Measurements from ENCODE around the gene NRXN3. TPM values are rescaled to one million over a fixed set of nuclear protein-coding genes. Genes with fewer than 3 reads are reported as not detected.

NRXN3 gene
- total RNA-seq, 1 experiment from 2014 or later: 0.80 TPM

GRCh38 chr14:79649856-79650255 lies 1479.7 kb downstream of the NRXN3 start:
- DNase-seq: no peak
- Histone ChIP-seq H3K36me3 (replicated peaks; ENCODE audit: control insufficient read depth, insufficient read depth, low read length) (no peaks in the 10 kb centered on the region), H3K4me3 (ENCODE audit: insufficient read depth, low read depth, low read length) (no peak overlapping the region), H3K27me3 (ENCODE audit: control insufficient read depth, insufficient read depth, low read length) (no peaks in the 10 kb centered on the region)

DNA sequence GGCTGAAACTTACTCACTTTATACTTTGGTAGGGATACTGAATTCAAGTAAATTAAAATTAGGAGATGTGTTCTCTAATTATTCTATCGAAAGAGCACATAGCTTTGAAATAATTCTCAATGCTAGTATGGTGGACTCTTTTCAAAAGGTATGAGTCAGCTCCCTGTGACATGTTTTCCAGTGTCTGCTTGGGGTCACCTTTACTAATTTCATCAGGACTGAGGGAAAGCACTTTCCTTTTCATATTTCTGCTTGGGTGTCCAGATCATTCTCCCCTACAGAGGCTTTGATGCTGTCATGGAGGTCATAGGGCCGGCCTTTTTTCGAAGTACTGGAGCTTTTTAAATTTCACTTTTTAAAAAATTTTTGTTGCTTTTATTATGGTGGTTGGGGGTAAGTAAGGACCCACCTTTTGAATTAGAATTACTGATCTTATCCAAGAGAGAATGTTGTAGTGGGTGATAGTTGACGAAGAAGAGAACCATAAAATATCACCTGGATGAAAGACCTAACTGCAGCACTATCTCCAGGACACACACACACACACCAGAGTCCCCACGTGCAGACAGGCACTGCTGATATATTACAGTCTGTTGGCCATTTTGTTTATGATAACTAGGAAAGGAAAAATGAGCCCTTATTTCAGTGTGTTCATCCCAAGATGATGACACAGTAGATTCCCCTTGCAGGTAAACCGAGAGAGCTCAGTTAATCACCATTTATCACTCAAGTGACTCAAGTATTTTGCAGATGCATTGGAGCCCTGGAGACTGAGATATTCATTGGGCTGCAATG lies 1482.5 kb downstream of the NRXN3 start:
- no peak for DNase-seq
- Histone ChIP-seq H3K4me3 (ENCODE audit: insufficient read depth, low read depth, low read length) (no peak overlapping the region), H3K27me3 (ENCODE audit: control insufficient read depth, insufficient read depth, low read length) (no peaks in the 10 kb centered on the region), H3K36me3 (replicated peaks; ENCODE audit: control insufficient read depth, insufficient read depth, low read length) (no peaks in the 10 kb centered on the region)

GRCh38 chr14:79656056-79656455 lies 1485.9 kb downstream of the NRXN3 start:
- Histone ChIP-seq H3K27me3 (ENCODE audit: control insufficient read depth, insufficient read depth, low read length) (no peaks in the 10 kb centered on the region), H3K4me3 (ENCODE audit: insufficient read depth, low read depth, low read length) (no peak overlapping the region), H3K36me3 (replicated peaks; ENCODE audit: control insufficient read depth, insufficient read depth, low read length) (no peaks in the 10 kb centered on the region)
- no peak for DNase-seq

DNA sequence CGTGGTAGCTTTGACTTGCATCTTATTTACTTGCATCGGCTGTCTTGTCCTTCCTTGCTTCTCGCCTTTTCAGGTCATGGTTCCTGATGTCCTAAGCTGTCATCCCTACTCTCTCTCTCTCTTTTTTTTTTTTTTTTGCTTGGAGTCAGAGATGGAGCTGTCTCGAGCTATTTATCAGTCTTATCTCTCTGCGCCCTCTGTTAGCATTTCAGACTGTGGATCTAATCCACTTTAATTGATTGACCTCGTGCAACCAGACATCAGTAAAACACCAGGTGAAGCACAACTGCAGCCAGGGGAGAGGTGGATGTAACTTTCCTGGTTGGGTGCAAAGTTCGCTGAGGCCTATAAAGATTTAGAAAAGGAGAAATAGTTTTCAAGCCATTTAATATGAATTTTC lies 1486.3 kb downstream of the NRXN3 start:
- no peaks in the 10 kb centered on the region for H3K36me3 ChIP-seq (replicated peaks; ENCODE audit: control insufficient read depth, insufficient read depth, low read length)
- H3K4me3 ChIP-seq (ENCODE audit: insufficient read depth, low read depth, low read length): no peak overlapping the region
- DNase-seq: no peak
- H3K27me3 ChIP-seq (ENCODE audit: control insufficient read depth, insufficient read depth, low read length): no peaks in the 10 kb centered on the region

DNA sequence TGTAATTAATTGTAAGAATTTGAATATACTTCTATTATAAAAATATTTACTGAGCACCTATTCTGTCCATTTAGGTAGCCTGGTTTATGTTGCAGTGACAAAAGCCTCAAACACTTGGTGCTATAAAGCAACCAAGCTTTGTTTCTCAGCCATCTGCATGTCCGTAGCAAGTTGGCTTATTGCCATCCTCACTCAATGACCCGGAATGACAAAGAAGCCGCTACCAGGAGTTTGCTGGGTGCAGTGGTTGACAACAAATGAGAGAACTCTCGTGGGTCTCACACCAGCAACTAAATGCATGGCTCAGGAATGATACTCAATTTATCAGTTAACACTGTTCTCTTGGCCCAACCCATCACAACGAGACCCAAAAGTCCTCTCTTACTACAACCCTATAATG lies 1488.0 kb downstream of the NRXN3 start:
- Histone ChIP-seq H3K4me3 (ENCODE audit: insufficient read depth, low read depth, low read length) (no peak overlapping the region), H3K36me3 (replicated peaks; ENCODE audit: control insufficient read depth, insufficient read depth, low read length) (no peaks in the 10 kb centered on the region), H3K27me3 (ENCODE audit: control insufficient read depth, insufficient read depth, low read length) (no peaks in the 10 kb centered on the region)
- no peak for DNase-seq

DNA sequence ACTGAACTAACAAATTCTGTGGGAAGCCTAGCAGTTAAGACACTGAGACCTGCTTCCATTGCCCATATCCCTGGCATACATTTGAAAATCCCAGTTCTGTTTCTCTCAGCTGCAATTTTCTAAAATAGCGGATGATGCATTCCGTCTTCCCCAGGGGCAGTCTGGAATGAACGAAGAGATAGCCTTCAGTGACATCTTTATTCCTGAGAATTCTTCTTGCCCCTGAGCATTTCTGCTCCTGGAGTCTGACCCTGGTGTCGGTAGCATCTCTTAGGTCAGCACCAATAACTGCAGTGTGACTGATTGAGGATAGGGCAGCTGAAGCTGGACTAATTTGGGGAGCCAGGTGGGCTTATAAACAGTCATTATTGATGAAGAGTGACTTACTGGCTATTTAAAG lies 1488.6 kb downstream of the NRXN3 start:
- H3K4me3 ChIP-seq (ENCODE audit: insufficient read depth, low read depth, low read length): no peak overlapping the region
- H3K36me3 ChIP-seq (replicated peaks; ENCODE audit: control insufficient read depth, insufficient read depth, low read length): no peaks in the 10 kb centered on the region
- DNase-seq: no peak
- H3K27me3 ChIP-seq (ENCODE audit: control insufficient read depth, insufficient read depth, low read length): no peaks in the 10 kb centered on the region

- H3K4me3 ChIP-seq (ENCODE audit: insufficient read depth, low read depth, low read length): no peak overlapping the region
- no peaks in the 10 kb centered on the region for H3K27me3 ChIP-seq (ENCODE audit: control insufficient read depth, insufficient read depth, low read length)
- H3K36me3 ChIP-seq (replicated peaks; ENCODE audit: control insufficient read depth, insufficient read depth, low read length): no peaks in the 10 kb centered on the region
- DNase-seq: no peak
Measured at GRCh38 chr14:79660053-79660939, 1490.1 kb downstream of the NRXN3 start.

DNA sequence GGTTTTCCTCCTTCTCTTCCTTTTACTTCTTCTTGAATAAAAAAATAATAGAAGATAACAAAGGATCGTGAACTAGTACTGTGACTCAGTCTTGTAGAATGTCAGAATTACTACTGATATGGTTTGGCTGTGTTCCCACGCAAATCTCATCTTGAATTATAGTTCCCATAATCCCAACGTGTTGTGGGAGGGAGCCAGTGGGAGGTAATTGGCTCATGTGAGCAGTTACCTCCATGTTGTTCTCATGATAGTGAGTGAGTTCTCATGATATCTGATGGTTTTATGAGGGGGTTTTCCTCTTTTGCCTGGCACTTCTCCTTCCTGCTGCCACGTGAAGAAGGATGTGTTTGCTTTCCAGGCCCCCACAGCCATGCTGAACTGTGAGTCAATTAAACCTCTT lies 1491.6 kb downstream of the NRXN3 start:
- Histone ChIP-seq H3K36me3 (replicated peaks; ENCODE audit: control insufficient read depth, insufficient read depth, low read length) (no peaks in the 10 kb centered on the region), H3K4me3 (ENCODE audit: insufficient read depth, low read depth, low read length) (no peak overlapping the region), H3K27me3 (ENCODE audit: control insufficient read depth, insufficient read depth, low read length) (no peaks in the 10 kb centered on the region)
- no peak for DNase-seq

- Histone ChIP-seq H3K4me3 (ENCODE audit: insufficient read depth, low read depth, low read length) (no peak overlapping the region), H3K36me3 (replicated peaks; ENCODE audit: control insufficient read depth, insufficient read depth, low read length) (no peaks in the 10 kb centered on the region), H3K27me3 (ENCODE audit: control insufficient read depth, insufficient read depth, low read length) (no peaks in the 10 kb centered on the region)
- DNase-seq: no peak
Measured at GRCh38 chr14:79663453-79663852, 1493.3 kb downstream of the NRXN3 start.

DNA sequence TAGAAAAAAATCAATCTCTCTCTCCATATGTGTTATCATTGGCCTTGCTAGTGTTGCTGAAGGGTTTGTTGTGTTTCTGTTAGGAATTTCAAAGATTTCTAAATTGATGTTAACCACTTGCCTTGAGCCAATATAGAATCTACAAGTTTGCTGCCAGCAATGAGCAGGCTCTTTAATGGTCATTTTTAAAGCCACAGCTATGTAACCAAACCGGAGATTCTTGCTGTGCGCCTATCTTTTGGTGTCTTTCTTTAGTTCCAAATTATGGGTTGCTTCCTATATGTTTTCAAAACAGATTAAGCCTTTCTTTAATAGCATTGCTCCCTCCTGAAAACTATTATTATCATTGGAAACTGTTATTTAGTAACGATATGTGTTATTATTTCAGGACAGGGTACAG lies 1495.4 kb downstream of the NRXN3 start:
- no peaks in the 10 kb centered on the region for H3K27me3 ChIP-seq (ENCODE audit: control insufficient read depth, insufficient read depth, low read length)
- no peaks in the 10 kb centered on the region for H3K36me3 ChIP-seq (replicated peaks; ENCODE audit: control insufficient read depth, insufficient read depth, low read length)
- no peak for DNase-seq
- H3K4me3 ChIP-seq (ENCODE audit: insufficient read depth, low read depth, low read length): no peak overlapping the region

- Histone ChIP-seq H3K36me3 (replicated peaks; ENCODE audit: control insufficient read depth, insufficient read depth, low read length) (no peaks in the 10 kb centered on the region), H3K4me3 (ENCODE audit: insufficient read depth, low read depth, low read length) (no peak overlapping the region), H3K27me3 (ENCODE audit: control insufficient read depth, insufficient read depth, low read length) (no peaks in the 10 kb centered on the region)
- no peak for DNase-seq
Measured at GRCh38 chr14:79668951-79669350, 1498.8 kb downstream of the NRXN3 start.

DNA sequence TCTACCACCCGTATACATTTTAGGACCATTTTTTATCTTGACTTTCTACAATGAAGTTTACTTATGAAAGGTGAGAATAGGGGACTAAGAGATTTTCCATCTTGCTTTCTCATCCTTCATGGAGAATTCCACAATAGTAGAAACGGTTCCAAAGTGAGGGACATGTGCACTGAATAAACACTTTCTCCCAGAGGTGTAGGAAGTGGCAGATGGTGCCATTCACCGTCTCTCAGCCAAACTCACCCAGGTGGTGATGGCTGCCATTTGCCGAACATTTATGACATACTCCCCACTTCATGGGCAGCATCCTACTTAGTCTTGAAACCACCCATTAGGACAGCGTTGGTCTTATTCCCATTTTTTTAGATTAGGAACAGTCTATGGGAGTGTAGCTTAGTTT lies 1500.6 kb downstream of the NRXN3 start:
- no peak overlapping the region for H3K4me3 ChIP-seq (ENCODE audit: insufficient read depth, low read depth, low read length)
- DNase-seq: no peak
- H3K27me3 ChIP-seq (ENCODE audit: control insufficient read depth, insufficient read depth, low read length): no peaks in the 10 kb centered on the region
- H3K36me3 ChIP-seq (replicated peaks; ENCODE audit: control insufficient read depth, insufficient read depth, low read length): no peaks in the 10 kb centered on the region

- H3K27me3 ChIP-seq (ENCODE audit: control insufficient read depth, insufficient read depth, low read length): no peaks in the 10 kb centered on the region
- no peak for DNase-seq
- H3K4me3 ChIP-seq (ENCODE audit: insufficient read depth, low read depth, low read length): no peak overlapping the region
- H3K36me3 ChIP-seq (replicated peaks; ENCODE audit: control insufficient read depth, insufficient read depth, low read length): no peaks in the 10 kb centered on the region
Measured at GRCh38 chr14:79680087-79680486, 1509.9 kb downstream of the NRXN3 start.

DNA sequence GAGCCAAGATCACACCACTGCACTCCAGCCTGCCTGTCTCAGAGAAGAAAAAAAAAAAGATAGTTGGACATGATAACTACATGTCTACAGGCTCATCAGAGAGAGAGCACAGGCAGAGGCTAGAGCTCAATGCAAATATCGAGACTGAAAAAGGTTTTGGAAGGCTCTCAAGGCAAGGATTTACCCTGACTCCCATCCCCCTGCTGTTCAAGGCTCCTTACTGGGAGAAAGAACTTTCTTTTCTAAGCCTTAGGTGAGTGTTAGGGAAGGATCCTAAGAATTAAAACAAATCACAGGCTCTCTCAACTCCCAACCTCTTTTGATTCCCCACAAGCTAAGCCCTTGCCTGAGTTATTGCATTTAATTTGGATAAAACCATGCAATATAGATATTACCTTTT lies 1516.0 kb downstream of the NRXN3 start:
- Histone ChIP-seq H3K36me3 (replicated peaks; ENCODE audit: control insufficient read depth, insufficient read depth, low read length) (no peaks in the 10 kb centered on the region), H3K4me3 (ENCODE audit: insufficient read depth, low read depth, low read length) (no peak overlapping the region), H3K27me3 (ENCODE audit: control insufficient read depth, insufficient read depth, low read length) (no peaks in the 10 kb centered on the region)
- no peak for DNase-seq

DNA sequence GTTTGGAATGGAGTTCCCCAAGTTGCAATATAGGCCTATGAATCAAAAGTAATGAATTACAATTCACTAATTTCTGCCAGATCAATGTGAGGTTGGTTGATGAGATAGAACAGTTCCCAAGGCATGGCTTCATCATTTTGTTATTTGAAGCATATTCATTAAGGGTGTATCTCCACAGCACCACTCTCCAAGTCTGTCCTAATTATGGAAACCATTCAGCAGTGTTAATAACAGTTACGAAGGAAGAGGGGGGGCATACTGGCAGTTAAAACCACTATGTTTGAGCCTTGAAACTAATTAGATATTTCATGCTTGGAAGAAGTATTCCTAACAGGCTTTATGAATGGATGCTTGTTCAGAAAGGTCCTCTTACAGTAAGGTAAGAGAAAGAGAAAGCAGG lies 1520.8 kb downstream of the NRXN3 start:
- H3K36me3 ChIP-seq (replicated peaks; ENCODE audit: control insufficient read depth, insufficient read depth, low read length): no peaks in the 10 kb centered on the region

More for the DNA sequence above, 1520.8 kb downstream of the NRXN3 start:
- Histone ChIP-seq H3K4me3 (ENCODE audit: insufficient read depth, low read depth, low read length) (no peak overlapping the region), H3K27me3 (ENCODE audit: control insufficient read depth, insufficient read depth, low read length) (no peaks in the 10 kb centered on the region)
- DNase-seq: no peak
